Measurements from ENCODE around the gene SUCLG2. TPM values are rescaled to one million over a fixed set of nuclear protein-coding genes. Genes with fewer than 3 reads are reported as not detected.
A peak's percentile ranks its signal among the peaks of the same experiment; 100 is the strongest.

Gene SUCLG2, protein sequence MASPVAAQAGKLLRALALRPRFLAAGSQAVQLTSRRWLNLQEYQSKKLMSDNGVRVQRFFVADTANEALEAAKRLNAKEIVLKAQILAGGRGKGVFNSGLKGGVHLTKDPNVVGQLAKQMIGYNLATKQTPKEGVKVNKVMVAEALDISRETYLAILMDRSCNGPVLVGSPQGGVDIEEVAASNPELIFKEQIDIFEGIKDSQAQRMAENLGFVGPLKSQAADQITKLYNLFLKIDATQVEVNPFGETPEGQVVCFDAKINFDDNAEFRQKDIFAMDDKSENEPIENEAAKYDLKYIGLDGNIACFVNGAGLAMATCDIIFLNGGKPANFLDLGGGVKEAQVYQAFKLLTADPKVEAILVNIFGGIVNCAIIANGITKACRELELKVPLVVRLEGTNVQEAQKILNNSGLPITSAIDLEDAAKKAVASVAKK
- total RNA-seq (2014; rRNA removed; shearing (Covaris generic)) (28.3 and 29.4 TPM in 2 replicates), total RNA-seq (2022) (44.7 and 48.9 TPM in 2 replicates), Bru-seq, nascent RNA (percentile 81 among the genes with signal in this experiment), BruChase-seq, experiment 1, labeled RNA remaining after a 6-hour chase (percentile 69 among the genes with signal in this experiment), BruChase-seq, experiment 2, labeled RNA remaining after a 2-hour chase (percentile 66 among the genes with signal in this experiment)
- long read RNA-seq, transcript SUCLG2-201 (11 exons, 2,352 nt): major isoform, 147 of 170 reads
- long read RNA-seq, partial matches to known transcripts: 3 of 170 reads
- long read RNA-seq, other reads (novel, unspliced or antisense): 19 of 170 reads

GRCh38 chr3:67654099-67654843 lies at the start of gene SUCLG2:
Gene SUCLG2, minus strand, starts transcription at chr3:67654612. Its CDS starts 26 bp downstream, at chr3:67654586.
- POLR2A ChIA-PET: interaction anchor here (0.6 to 3.0 kb wide), 14 partner anchors 10 to 243 kb away, joined by 3 to 16 read pairs (median 6); no protein-coding TSS in a partner anchor
- peaks cover 59% of the 10 kb centered on the region for H3K4me1 ChIP-seq (ENCODE audit: insufficient read depth, low read length, poor library complexity, severe bottlenecking)
- CTCF ChIA-PET (ENCODE audit: unreplicated experiment): interaction anchor here (1.6 kb wide), 1 partner anchor 22 kb away, joined by 5 read pairs; no protein-coding TSS in a partner anchor
- H4K20me1 ChIP-seq (ENCODE audit: insufficient read depth, low read length): no peaks in the 10 kb centered on the region
- H3K9me2 ChIP-seq (ENCODE audit: insufficient read depth, low read length): no peaks in the 10 kb centered on the region
- TF ChIP-seq EZH2phosphoT487 (IDR thresholded peaks at IDR 0.05; ENCODE audit: borderline replicate concordance, low read depth, low read length): no peak
- TF ChIP-seq, protein P1, sequence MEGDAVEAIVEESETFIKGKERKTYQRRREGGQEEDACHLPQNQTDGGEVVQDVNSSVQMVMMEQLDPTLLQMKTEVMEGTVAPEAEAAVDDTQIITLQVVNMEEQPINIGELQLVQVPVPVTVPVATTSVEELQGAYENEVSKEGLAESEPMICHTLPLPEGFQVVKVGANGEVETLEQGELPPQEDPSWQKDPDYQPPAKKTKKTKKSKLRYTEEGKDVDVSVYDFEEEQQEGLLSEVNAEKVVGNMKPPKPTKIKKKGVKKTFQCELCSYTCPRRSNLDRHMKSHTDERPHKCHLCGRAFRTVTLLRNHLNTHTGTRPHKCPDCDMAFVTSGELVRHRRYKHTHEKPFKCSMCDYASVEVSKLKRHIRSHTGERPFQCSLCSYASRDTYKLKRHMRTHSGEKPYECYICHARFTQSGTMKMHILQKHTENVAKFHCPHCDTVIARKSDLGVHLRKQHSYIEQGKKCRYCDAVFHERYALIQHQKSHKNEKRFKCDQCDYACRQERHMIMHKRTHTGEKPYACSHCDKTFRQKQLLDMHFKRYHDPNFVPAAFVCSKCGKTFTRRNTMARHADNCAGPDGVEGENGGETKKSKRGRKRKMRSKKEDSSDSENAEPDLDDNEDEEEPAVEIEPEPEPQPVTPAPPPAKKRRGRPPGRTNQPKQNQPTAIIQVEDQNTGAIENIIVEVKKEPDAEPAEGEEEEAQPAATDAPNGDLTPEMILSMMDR (conservative IDR thresholded peaks at IDR 0.05; ENCODE audit: low read length): no peak; the same call in 1 of the 2 replicates
- intact Hi-C loops (cut with micrococcal nuclease; ENCODE audit: unreplicated experiment): loop anchor here (1.0 to 10.0 kb wide), 3 partner anchors 24 to 609 kb away; no protein-coding TSS in a partner anchor
- H3K79me2 ChIP-seq (ENCODE audit: insufficient read depth, low read depth, low read length): peaks cover 12% of the 10 kb centered on the region; the same call in 1 of the 2 replicates
- peak within 1 kb of the TSS; percentile 81 for H3K27ac ChIP-seq (ENCODE audit: low read depth, low read length, poor library complexity, severe bottlenecking)
- peak within 1 kb of the TSS; percentile 78 for H3K4me3 ChIP-seq (ENCODE audit: low read depth, low read length, poor library complexity, severe bottlenecking)
- no TSS peak for BruUV-seq (replicated peaks)
- H2AFZ ChIP-seq (ENCODE audit: low read length): peak within 1 kb of the TSS; percentile 85
- peak; percentile 87 for DNase-seq (ENCODE audit: low spot score)
- H3K4me2 ChIP-seq (ENCODE audit: low read length): peak within 1 kb of the TSS; percentile 94
- peaks cover 17% of the 10 kb centered on the region for H3K36me3 ChIP-seq (ENCODE audit: insufficient read depth, low read length)
- H3K9me3 ChIP-seq (ENCODE audit: low read length): peaks cover 9% of the 10 kb centered on the region; the same call in 1 of the 2 replicates

DNA sequence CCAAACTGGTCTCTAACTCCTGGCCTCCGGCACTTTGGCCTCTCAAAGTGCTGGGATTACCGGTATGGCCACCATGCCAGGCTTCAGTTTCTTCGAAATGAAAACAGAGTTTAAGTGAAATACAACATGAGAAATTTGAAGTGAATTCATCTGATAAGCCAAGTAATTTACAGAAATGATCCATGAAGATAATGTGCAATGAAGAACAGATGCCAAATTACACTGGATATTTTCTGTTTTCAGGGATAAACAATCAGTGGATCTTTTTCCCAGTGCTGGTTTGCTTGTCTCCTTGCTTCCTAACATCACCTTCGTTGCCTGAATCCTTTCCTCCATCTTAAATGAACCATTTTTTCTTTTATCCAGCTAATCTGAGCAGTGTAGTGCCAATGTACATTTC lies 46.2 kb upstream of the SUCLG2 start:
- ChIA-PET CTCF (ENCODE audit: unreplicated experiment) (no interaction called here), POLR2A (interaction anchor here (1.4 kb wide), 1 partner anchor 16 kb away, joined by 4 read pairs; no protein-coding TSS in a partner anchor)
- Histone ChIP-seq H3K9me2 (ENCODE audit: insufficient read depth, low read length) (no peaks in the 10 kb centered on the region), H4K20me1 (ENCODE audit: insufficient read depth, low read length) (no peaks in the 10 kb centered on the region), H3K79me2 (ENCODE audit: insufficient read depth, low read depth, low read length) (no peaks in the 10 kb centered on the region), H3K4me1 (ENCODE audit: insufficient read depth, low read length, poor library complexity, severe bottlenecking) (peaks cover 18% of the 10 kb centered on the region), H2AFZ (ENCODE audit: low read length) (no peak overlapping the region), H3K9me3 (ENCODE audit: low read length) (no peaks in the 10 kb centered on the region), H3K36me3 (ENCODE audit: insufficient read depth, low read length) (no peaks in the 10 kb centered on the region), H3K27ac (ENCODE audit: low read depth, low read length, poor library complexity, severe bottlenecking) (no peak overlapping the region), H3K4me3 (ENCODE audit: low read depth, low read length, poor library complexity, severe bottlenecking) (no peak overlapping the region), H3K4me2 (ENCODE audit: low read length) (no peak overlapping the region)
- intact Hi-C loops (cut with micrococcal nuclease; ENCODE audit: unreplicated experiment): no loop called here
- TF ChIP-seq, protein P1 (conservative IDR thresholded peaks at IDR 0.05; ENCODE audit: low read length): no peak
- no peak for TF ChIP-seq EZH2phosphoT487 (IDR thresholded peaks at IDR 0.05; ENCODE audit: borderline replicate concordance, low read depth, low read length)
- no TSS peak for BruUV-seq (replicated peaks)
- DNase-seq (ENCODE audit: low spot score): no peak

Data from OCI-LY7 (cell line).